ENCODE results near the gene CLDN14.

- no peak for TF ChIP-seq GATA2 (IDR thresholded peaks at IDR 0.05; ENCODE audit: low read depth, low read length)
- no peak for TF ChIP-seq GATA3 (IDR thresholded peaks at IDR 0.05; ENCODE audit: low read depth, low read length)
These were observed 27.6 kb downstream of the CLDN14 start for GRCh38 chr21:36452281-36452825.

Data from SH-SY5Y (cell line).